HCT116 (cell line): ENCODE measurements around the gene ADAM8. TPM values are rescaled to one million over a fixed set of nuclear protein-coding genes. Genes with fewer than 3 reads are reported as not detected.

Experiments
- ATAC-seq: fragments of 200-7000 bp; cut with Tn5 transposase; 2 replicates; pipeline ENCODE4 v1.9.1; 2020; ENCODE audit warnings: mild to moderate bottlenecking, moderate library complexity
- BruUV-seq: library from RNA; stranded (reverse); fragments of 400-500 nt; replicated peaks from 2 replicates; lab custom pipeline; 2021; lab: Mats Ljungman, UMichigan
- CTCF ChIA-PET: fragments of 300-600 bp; sonication (Branson Sonifier 250); formaldehyde crosslinking; loops from one replicate; lab custom pipeline; 2021; ENCODE audit warnings: antibody characterized with exemption; lab: Charles Lee
- POLR2A ChIA-PET: fragments of 300-600, 350-600 bp; sonication (Branson Sonifier 250); formaldehyde crosslinking; loops from one replicate; lab custom pipeline; 2021; ENCODE audit warnings: antibody characterized with exemption; lab: Charles Lee
- RAD21 ChIA-PET, 2 experiments: fragments of 300-600 bp; sonication (Branson Sonifier 250); formaldehyde crosslinking; loops; one replicate each; lab custom pipeline; 2023; ENCODE audit warnings: low total read pairs in 2 of 2; ENCODE audit not compliant: uncharacterized antibody in 2 of 2, unreplicated experiment in 2 of 2, low non-redundant PET in 1 of 2; lab: Charles Lee
- DNase-seq: peaks from one replicate; pipeline ENCODE4 v3.0.0-alpha.2; 2010; ENCODE audit warnings: low read depth, low spot score
- H2AFZ ChIP-seq: fragments of 200-600 bp; shearing (Covaris generic), sonication (generic); 2 replicates; pipeline ENCODE4 v1.6.1; 2017; ENCODE audit warnings: low read depth, mixed run types, mixed read lengths, antibody characterized with exemption, low read length; ENCODE audit not compliant: poor library complexity, severe bottlenecking
- H3K27ac ChIP-seq: 2 replicates; pipeline ENCODE4 v1.5.1; 2012; ENCODE audit warnings: low read depth, low read length
- H3K27me3 ChIP-seq: fragments of 200-600 bp; sonication (generic); 2 replicates; pipeline ENCODE4 v1.6.1; 2016; ENCODE audit warnings: mixed run types, low read length, mixed read lengths; ENCODE audit not compliant: insufficient read depth
- H3K36me3 ChIP-seq, 2 experiments: fragments of 200-500 bp in 1 of 2; fragments of 200-600 bp in 1 of 2; sonication (Bioruptor generic) in 1 of 2; sonication (generic) in 1 of 2; 2 replicates each; pipeline versions ENCODE4 v1.5.1 to v1.6.1; 2014 to 2016; ENCODE audit warnings: low read length in 2 of 2, inconsistent platforms in 1 of 2, mixed read lengths in 1 of 2, mixed run types in 1 of 2; ENCODE audit not compliant: insufficient read depth in 2 of 2, control insufficient read depth in 1 of 2
- H3K4me1 ChIP-seq, 2 experiments: fragments of 200-600 bp in 1 of 2; sonication (generic) in 1 of 2; 2 replicates each; pipeline versions ENCODE4 v1.5.1 to v1.6.1; 2012 to 2017; ENCODE audit warnings: low read length in 2 of 2, inconsistent platforms in 1 of 2, mild to moderate bottlenecking in 1 of 2, mixed read lengths in 1 of 2, mixed run types in 1 of 2, moderate library complexity in 1 of 2; ENCODE audit not compliant: insufficient read depth in 2 of 2, control insufficient read depth in 1 of 2
- H3K4me2 ChIP-seq: fragments of 200-600 bp; sonication (generic); 2 replicates; pipeline ENCODE4 v1.6.1; 2017; ENCODE audit warnings: mixed run types, low read length, mixed read lengths
- H3K4me3 ChIP-seq, 2 experiments: fragments of 200-600 bp in 1 of 2; sonication (generic) in 1 of 2; replicated peaks in 1 of 2; 2 replicates each; pipeline ENCODE4 v1.5.1; 2011 to 2016; ENCODE audit warnings: low read length in 2 of 2, control low read depth in 1 of 2, low read depth in 1 of 2, mild to moderate bottlenecking in 1 of 2, mixed read lengths in 1 of 2, mixed run types in 1 of 2
- H3K79me2 ChIP-seq: fragments of 200-600 bp; sonication (generic); 2 replicates; pipeline ENCODE4 v1.6.1; 2017; ENCODE audit warnings: mild to moderate bottlenecking, mixed run types, low read length, moderate library complexity, mixed read lengths; ENCODE audit not compliant: insufficient read depth
- H3K9ac ChIP-seq: fragments of 200-600 bp; sonication (generic); 2 replicates; pipeline ENCODE4 v1.6.1; 2016; ENCODE audit warnings: low read length, mixed read lengths
- H3K9me2 ChIP-seq: fragments of 200-600 bp; sonication (generic), shearing (Covaris generic); 2 replicates; pipeline ENCODE4 v1.6.1; 2017; ENCODE audit warnings: mixed run types, mild to moderate bottlenecking, moderate library complexity; ENCODE audit not compliant: insufficient read depth
- H3K9me3 ChIP-seq, 2 experiments: fragments of 200-500 bp in 1 of 2; fragments of 200-600 bp in 1 of 2; sonication (Bioruptor generic) in 1 of 2; sonication (generic) in 1 of 2; 2 replicates each; pipeline ENCODE4 v1.6.1; 2014 to 2017; ENCODE audit warnings: low read length in 2 of 2, mixed read lengths in 2 of 2, inconsistent platforms in 1 of 2, low read depth in 1 of 2, mild to moderate bottlenecking in 1 of 2, mixed run types in 1 of 2, moderate library complexity in 1 of 2; ENCODE audit not compliant: control insufficient read depth in 1 of 2, insufficient read depth in 1 of 2
- H4K20me1 ChIP-seq: fragments of 200-600 bp; sonication (generic), shearing (Covaris generic); 2 replicates; pipeline ENCODE4 v1.6.1; 2017; ENCODE audit warnings: mixed run types, mild to moderate bottlenecking, moderate library complexity; ENCODE audit not compliant: insufficient read depth
- CBX3 ChIP-seq: IDR thresholded peaks from 2 replicates; pipeline ENCODE4 v1.6.1; 2012; ENCODE audit warnings: low read depth
- CEBPB ChIP-seq: IDR thresholded peaks from 2 replicates; pipeline ENCODE4 v1.6.1; 2012; ENCODE audit warnings: low read depth
- ELF1 ChIP-seq: IDR thresholded peaks from 2 replicates; pipeline ENCODE4 v1.6.1; 2012; ENCODE audit warnings: low read depth, borderline replicate concordance
- EZH2 ChIP-seq: fragments of 200-600 bp; sonication (generic); IDR thresholded peaks from 2 replicates; pipeline ENCODE4 v1.6.1; 2017; ENCODE audit warnings: antibody characterized with exemption, mixed run types
- EZH2phosphoT487 ChIP-seq: fragments of 200-600 bp; IDR thresholded peaks from 2 replicates; pipeline ENCODE4 v1.6.1; 2018; ENCODE audit warnings: antibody characterized with exemption, borderline replicate concordance
- POLR2A ChIP-seq: IDR thresholded peaks from 2 replicates; pipeline ENCODE4 v1.7.0; 2011; ENCODE audit warnings: borderline replicate concordance; ENCODE audit not compliant: insufficient read depth, insufficient read length; ENCODE audit errors: extremely low read depth
- RAD21 ChIP-seq: IDR thresholded peaks from 2 replicates; pipeline ENCODE4 v1.6.1; 2012; ENCODE audit warnings: low read depth, mild to moderate bottlenecking
- TCF7L2 ChIP-seq: IDR thresholded peaks from 2 replicates; pipeline ENCODE4 v1.7.0; 2011; ENCODE audit warnings: borderline replicate concordance, inconsistent platforms; ENCODE audit not compliant: insufficient read depth, insufficient read length; ENCODE audit errors: extremely low read depth
- YY1 ChIP-seq: IDR thresholded peaks from 2 replicates; pipeline ENCODE4 v1.6.1; 2011; ENCODE audit warnings: low read length, low read depth, moderate library complexity, mild to moderate bottlenecking; ENCODE audit not compliant: insufficient replicate concordance; ENCODE audit errors: extremely low read depth
- ZFX ChIP-seq: fragments of 450-650 bp; IDR thresholded peaks from 2 replicates; pipeline ENCODE4 v1.6.1; 2017
- ZNF274 ChIP-seq: fragments of 200-500 bp; sonication (Bioruptor generic); IDR thresholded peaks from 2 replicates; pipeline ENCODE4 v1.6.1; 2014; ENCODE audit warnings: mild to moderate bottlenecking, low read depth, low read length, inconsistent platforms
- intact Hi-C: fragments of 100-400 bp; cut with micrococcal nuclease; formaldehyde crosslinking; loops from 2 replicates; pipeline ENCODE4 v1.10.0; 2022
- total RNA-seq: library from RNA; stranded (reverse); gene quantifications from one replicate; pipeline ENCODE4 v1.2.1, GENCODE V29; 2021; ENCODE audit not compliant: unreplicated experiment
- TF ChIP-seq, protein P1 (sequence below): IDR thresholded peaks from 2 replicates; pipeline ENCODE4 v1.6.1; 2012
- TF ChIP-seq, protein P2 (sequence below): IDR thresholded peaks from 2 replicates; pipeline ENCODE4 v1.6.1; 2012
- TF ChIP-seq, protein P3 (sequence below), 3 experiments: fragments of 200-600 bp in 1 of 3; sonication (generic) in 1 of 3; IDR thresholded peaks in 2 of 3; conservative IDR thresholded peaks in 1 of 3; 2 replicates each; pipeline ENCODE4 v1.5.1; 2012 to 2017; ENCODE audit warnings: low read depth in 2 of 3, low read length in 2 of 3, antibody characterized with exemption in 1 of 3, borderline replicate concordance in 1 of 3, control low read depth in 1 of 3, mild to moderate bottlenecking in 1 of 3, mixed read lengths in 1 of 3, mixed run types in 1 of 3, moderate library complexity in 1 of 3; ENCODE audit not compliant: insufficient read depth in 1 of 3
- TF ChIP-seq, protein P4 (sequence below): IDR thresholded peaks from 2 replicates; pipeline ENCODE4 v1.6.1; 2011; ENCODE audit warnings: mild to moderate bottlenecking, low read length, moderate library complexity; ENCODE audit not compliant: insufficient replicate concordance; ENCODE audit errors: extremely low read depth

The ADAM8 gene
- total RNA-seq, 1 experiment from 2014 or later: 4.1 TPM

DNA sequence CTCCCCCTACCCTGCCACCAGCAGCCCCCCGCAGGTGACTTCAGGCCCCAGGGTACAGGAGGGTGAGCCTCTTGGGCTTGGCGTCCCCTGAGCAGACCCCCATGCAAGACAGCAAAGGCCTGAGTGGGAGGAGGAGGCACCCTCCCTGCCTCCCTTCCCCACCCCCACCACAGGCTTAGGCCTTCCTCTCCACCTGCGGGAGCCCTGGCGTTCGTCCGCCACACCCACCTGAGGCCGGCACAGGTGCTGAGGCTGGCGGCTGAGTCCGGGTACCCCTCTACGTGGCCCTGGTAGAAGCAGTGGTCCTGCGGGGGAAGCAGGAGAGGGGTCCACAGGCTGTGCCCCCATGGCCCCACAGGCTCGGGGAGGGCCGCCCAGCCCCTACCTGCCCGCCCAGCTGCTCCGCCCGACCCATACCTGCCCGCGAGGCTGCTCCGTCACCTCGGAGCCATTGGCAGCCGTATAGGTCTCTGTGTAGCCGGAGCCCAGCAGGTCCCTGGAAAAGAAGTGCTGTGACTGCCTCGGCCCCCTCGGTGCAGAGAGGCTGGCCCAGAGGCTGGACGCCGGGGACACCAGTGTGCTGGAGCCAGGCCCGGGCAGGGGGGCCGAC lies 3.0 kb downstream of the ADAM8 start:
- no peaks in the 10 kb centered on the region for H4K20me1 ChIP-seq
- no peak overlapping the region for H2AFZ ChIP-seq
- no peaks in the 10 kb centered on the region for H3K79me2 ChIP-seq
- H3K9me3 ChIP-seq: no peaks in the 10 kb centered on the region
- CTCF ChIA-PET: no interaction called here
- H3K4me2 ChIP-seq: no peak overlapping the region
- no TSS peak for BruUV-seq
- H3K27me3 ChIP-seq: no peaks in the 10 kb centered on the region
- H3K9me2 ChIP-seq: no peaks in the 10 kb centered on the region
- ATAC-seq: no peak
- intact Hi-C loops: no loop called here
- RAD21 ChIA-PET: no interaction called here
- no peaks in the 10 kb centered on the region for H3K36me3 ChIP-seq
- H3K27ac ChIP-seq: no peak overlapping the region
- no peak overlapping the region for H3K4me3 ChIP-seq
- no peak overlapping the region for H3K9ac ChIP-seq
- TF ChIP-seq, protein P1, sequence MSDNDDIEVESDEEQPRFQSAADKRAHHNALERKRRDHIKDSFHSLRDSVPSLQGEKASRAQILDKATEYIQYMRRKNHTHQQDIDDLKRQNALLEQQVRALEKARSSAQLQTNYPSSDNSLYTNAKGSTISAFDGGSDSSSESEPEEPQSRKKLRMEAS: no peak
- TF ChIP-seq, protein P2, sequence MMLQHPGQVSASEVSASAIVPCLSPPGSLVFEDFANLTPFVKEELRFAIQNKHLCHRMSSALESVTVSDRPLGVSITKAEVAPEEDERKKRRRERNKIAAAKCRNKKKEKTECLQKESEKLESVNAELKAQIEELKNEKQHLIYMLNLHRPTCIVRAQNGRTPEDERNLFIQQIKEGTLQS: no peak
- TF ChIP-seq EZH2 (no peak), EZH2phosphoT487 (no peak), RAD21 (no peak), CEBPB (no peak), ZNF274 (no peak), ZFX (no peak), YY1 (no peak), CBX3 (no peak), TCF7L2 (no peak), POLR2A (no peak), ELF1 (no peak)
- TF ChIP-seq, protein P3, sequence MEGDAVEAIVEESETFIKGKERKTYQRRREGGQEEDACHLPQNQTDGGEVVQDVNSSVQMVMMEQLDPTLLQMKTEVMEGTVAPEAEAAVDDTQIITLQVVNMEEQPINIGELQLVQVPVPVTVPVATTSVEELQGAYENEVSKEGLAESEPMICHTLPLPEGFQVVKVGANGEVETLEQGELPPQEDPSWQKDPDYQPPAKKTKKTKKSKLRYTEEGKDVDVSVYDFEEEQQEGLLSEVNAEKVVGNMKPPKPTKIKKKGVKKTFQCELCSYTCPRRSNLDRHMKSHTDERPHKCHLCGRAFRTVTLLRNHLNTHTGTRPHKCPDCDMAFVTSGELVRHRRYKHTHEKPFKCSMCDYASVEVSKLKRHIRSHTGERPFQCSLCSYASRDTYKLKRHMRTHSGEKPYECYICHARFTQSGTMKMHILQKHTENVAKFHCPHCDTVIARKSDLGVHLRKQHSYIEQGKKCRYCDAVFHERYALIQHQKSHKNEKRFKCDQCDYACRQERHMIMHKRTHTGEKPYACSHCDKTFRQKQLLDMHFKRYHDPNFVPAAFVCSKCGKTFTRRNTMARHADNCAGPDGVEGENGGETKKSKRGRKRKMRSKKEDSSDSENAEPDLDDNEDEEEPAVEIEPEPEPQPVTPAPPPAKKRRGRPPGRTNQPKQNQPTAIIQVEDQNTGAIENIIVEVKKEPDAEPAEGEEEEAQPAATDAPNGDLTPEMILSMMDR (IDR thresholded peaks at IDR 0.05 in 2 of 3, conservative IDR thresholded peaks at IDR 0.05 in 1 of 3; ENCODE audit: borderline replicate concordance in 1 of 3, insufficient read depth in 1 of 3, low read depth in 2 of 3, low read length in 2 of 3): no peak
- TF ChIP-seq, protein P4, sequence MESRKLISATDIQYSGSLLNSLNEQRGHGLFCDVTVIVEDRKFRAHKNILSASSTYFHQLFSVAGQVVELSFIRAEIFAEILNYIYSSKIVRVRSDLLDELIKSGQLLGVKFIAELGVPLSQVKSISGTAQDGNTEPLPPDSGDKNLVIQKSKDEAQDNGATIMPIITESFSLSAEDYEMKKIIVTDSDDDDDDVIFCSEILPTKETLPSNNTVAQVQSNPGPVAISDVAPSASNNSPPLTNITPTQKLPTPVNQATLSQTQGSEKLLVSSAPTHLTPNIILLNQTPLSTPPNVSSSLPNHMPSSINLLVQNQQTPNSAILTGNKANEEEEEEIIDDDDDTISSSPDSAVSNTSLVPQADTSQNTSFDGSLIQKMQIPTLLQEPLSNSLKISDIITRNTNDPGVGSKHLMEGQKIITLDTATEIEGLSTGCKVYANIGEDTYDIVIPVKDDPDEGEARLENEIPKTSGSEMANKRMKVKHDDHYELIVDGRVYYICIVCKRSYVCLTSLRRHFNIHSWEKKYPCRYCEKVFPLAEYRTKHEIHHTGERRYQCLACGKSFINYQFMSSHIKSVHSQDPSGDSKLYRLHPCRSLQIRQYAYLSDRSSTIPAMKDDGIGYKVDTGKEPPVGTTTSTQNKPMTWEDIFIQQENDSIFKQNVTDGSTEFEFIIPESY: no peak
- POLR2A ChIA-PET: no interaction called here
- no peaks in the 10 kb centered on the region for H3K4me1 ChIP-seq
- DNase-seq: no peak
